H9 (cell line): ENCODE results near the gene SH3TC1. TPM values are rescaled to one million over a fixed set of nuclear protein-coding genes. Genes with fewer than 3 reads are reported as not detected.

Source experiments
- DNase-seq: peaks from one replicate; pipeline ENCODE4 v3.0.0-alpha.2; 2017
- H2AFZ ChIP-seq: one replicate; pipeline ENCODE4 v1.6.1; 2013; ENCODE audit warnings: mild to moderate bottlenecking, low read length, control low read depth, moderate library complexity
- H2AK5ac ChIP-seq: 2 replicates; pipeline ENCODE4 v1.6.1; 2013; ENCODE audit warnings: low read length, control low read depth, mixed read lengths; ENCODE audit not compliant: insufficient read length
- H2BK120ac ChIP-seq: one replicate; pipeline ENCODE4 v1.6.1; 2013; ENCODE audit warnings: low read depth, mild to moderate bottlenecking, low read length, control low read depth, inconsistent platforms; ENCODE audit not compliant: poor library complexity, severe bottlenecking
- H2BK12ac ChIP-seq: 2 replicates; pipeline ENCODE4 v1.6.1; 2013; ENCODE audit warnings: low read length, control low read depth, mixed read lengths, low read depth; ENCODE audit not compliant: insufficient read length
- H2BK15ac ChIP-seq: 2 replicates; pipeline ENCODE4 v1.6.1; 2013; ENCODE audit warnings: low read depth, low read length, control low read depth
- H2BK20ac ChIP-seq: one replicate; pipeline ENCODE4 v1.6.1; 2013; ENCODE audit warnings: low read depth, mild to moderate bottlenecking, low read length, control low read depth, inconsistent platforms; ENCODE audit not compliant: poor library complexity, severe bottlenecking
- H2BK5ac ChIP-seq: 2 replicates; pipeline ENCODE4 v1.6.1; 2013; ENCODE audit warnings: low read length, control low read depth, mixed read lengths; ENCODE audit not compliant: insufficient read length
- H3K14ac ChIP-seq: 2 replicates; pipeline ENCODE4 v1.6.1; 2013; ENCODE audit warnings: low read length, control low read depth; ENCODE audit not compliant: insufficient read depth
- H3K18ac ChIP-seq: 2 replicates; pipeline ENCODE4 v1.6.1; 2013; ENCODE audit warnings: low read depth, mild to moderate bottlenecking, mixed read lengths, low read length, control low read depth; ENCODE audit not compliant: insufficient read length
- H3K23ac ChIP-seq: 2 replicates; pipeline ENCODE4 v1.6.1; 2013; ENCODE audit warnings: low read length, control low read depth, mixed read lengths, low read depth; ENCODE audit not compliant: insufficient read length
- H3K23me2 ChIP-seq: 2 replicates; pipeline ENCODE4 v1.6.1; 2013; ENCODE audit warnings: low read depth, mild to moderate bottlenecking, mixed read lengths, low read length, control low read depth; ENCODE audit not compliant: insufficient read length, poor library complexity, severe bottlenecking
- H3K27ac ChIP-seq: 2 replicates; pipeline ENCODE4 v1.5.1; 2013; ENCODE audit warnings: low read length, control low read depth, mixed read lengths, low read depth; ENCODE audit not compliant: insufficient read length
- H3K27me3 ChIP-seq: 2 replicates; pipeline ENCODE4 v1.6.1; 2013; ENCODE audit warnings: low read length, control low read depth, inconsistent platforms; ENCODE audit not compliant: insufficient read depth
- H3K4ac ChIP-seq: 2 replicates; pipeline ENCODE4 v1.6.1; 2013; ENCODE audit warnings: low read depth, mild to moderate bottlenecking, control low read depth, inconsistent platforms, low read length, moderate library complexity
- H3K4me1 ChIP-seq: 2 replicates; pipeline ENCODE4 v1.6.1; 2013; ENCODE audit warnings: low read length, control low read depth, inconsistent platforms; ENCODE audit not compliant: insufficient read depth
- H3K4me2 ChIP-seq: 2 replicates; pipeline ENCODE4 v1.6.1; 2013; ENCODE audit warnings: low read length, control low read depth, mixed read lengths; ENCODE audit not compliant: insufficient read length, insufficient read depth
- H3K56ac ChIP-seq: 2 replicates; pipeline ENCODE4 v1.6.1; 2013; ENCODE audit warnings: low read depth, mild to moderate bottlenecking, mixed read lengths, low read length, control low read depth; ENCODE audit not compliant: insufficient read length
- H3K79me1 ChIP-seq: 2 replicates; pipeline ENCODE4 v1.6.1; 2013; ENCODE audit warnings: low read depth, mild to moderate bottlenecking, moderate library complexity, low read length, control low read depth, inconsistent platforms; ENCODE audit not compliant: insufficient read depth, poor library complexity, severe bottlenecking
- H3K79me2 ChIP-seq: 2 replicates; pipeline ENCODE4 v1.6.1; 2013; ENCODE audit warnings: low read length, control low read depth, inconsistent platforms; ENCODE audit not compliant: insufficient read depth
- H3K9ac ChIP-seq: 2 replicates; pipeline ENCODE4 v1.6.1; 2013; ENCODE audit warnings: low read length, control low read depth, mixed read lengths; ENCODE audit not compliant: insufficient read length; ENCODE audit errors: extremely low read depth
- H3K9me3 ChIP-seq: one replicate; pipeline ENCODE4 v1.6.1; 2013; ENCODE audit warnings: low read depth, low read length, inconsistent platforms; ENCODE audit not compliant: control insufficient read depth
- H3T11ph ChIP-seq: one replicate; pipeline ENCODE4 v1.6.1; 2013; ENCODE audit warnings: mild to moderate bottlenecking, low read length, control low read depth, inconsistent platforms
- H4K20me1 ChIP-seq: one replicate; pipeline ENCODE4 v1.6.1; 2013; ENCODE audit not compliant: control insufficient read depth, insufficient read length, insufficient read depth
- H4K5ac ChIP-seq: 2 replicates; pipeline ENCODE4 v1.6.1; 2013; ENCODE audit warnings: low read depth, mild to moderate bottlenecking, mixed read lengths, low read length, control low read depth; ENCODE audit not compliant: insufficient read length
- H4K8ac ChIP-seq: replicated peaks from 2 replicates; pipeline ENCODE4 v1.6.1; 2013; ENCODE audit warnings: low read length, control low read depth, mixed read lengths, low read depth; ENCODE audit not compliant: insufficient read length
- H4K91ac ChIP-seq: 2 replicates; pipeline ENCODE4 v1.6.1; 2013; ENCODE audit warnings: low read depth, mild to moderate bottlenecking, moderate library complexity, mixed read lengths, low read length, control low read depth; ENCODE audit not compliant: insufficient read length
- H3K27ac Mint-ChIP-seq, 3 experiments: 2 replicates in 2 of 3; 3 replicates in 1 of 3; pipeline ENCODE4 v1.8.0; 2020 to 2021; ENCODE audit warnings: mixed read lengths in 3 of 3, mild to moderate bottlenecking in 1 of 3, moderate library complexity in 1 of 3
- H3K27me3 Mint-ChIP-seq: 2 replicates; pipeline ENCODE4 v1.8.0; 2021; ENCODE audit warnings: low read depth, mild to moderate bottlenecking, moderate library complexity, mixed read lengths
- H3K36me3 Mint-ChIP-seq, 3 experiments: 2 replicates in 2 of 3; 3 replicates in 1 of 3; pipeline ENCODE4 v1.8.0; 2020 to 2021; ENCODE audit warnings: low read depth in 3 of 3, mixed read lengths in 3 of 3; ENCODE audit not compliant: insufficient read depth in 1 of 3
- H3K4me1 Mint-ChIP-seq, 2 experiments: 2 replicates each; pipeline ENCODE4 v1.8.0; 2020; ENCODE audit warnings: mixed read lengths in 2 of 2
- H3K4me3 Mint-ChIP-seq, 2 experiments: 2 replicates in 1 of 2; 3 replicates in 1 of 2; pipeline ENCODE4 v1.8.0; 2020 to 2021; ENCODE audit warnings: mild to moderate bottlenecking in 2 of 2, mixed read lengths in 2 of 2, moderate library complexity in 1 of 2
- H3K9me3 Mint-ChIP-seq, 2 experiments: 2 replicates in 1 of 2; 3 replicates in 1 of 2; pipeline ENCODE4 v1.8.0; 2020; ENCODE audit warnings: mild to moderate bottlenecking in 2 of 2, mixed read lengths in 2 of 2, moderate library complexity in 1 of 2
- CTCF ChIP-seq: fragments of 200-600 bp; sonication (generic); conservative IDR thresholded peaks from 3 replicates; pipeline ENCODE4 v1.8.0; 2021; ENCODE audit warnings: antibody characterized with exemption, mild to moderate bottlenecking
- WGBS: extraction: QIAGEN DNeasy Blood & Tissue Kit; methylation state at CpG from one replicate; pipeline ENCODE4 v1.1.7; 2013; ENCODE audit warnings: missing lambda C conversion rate, low lambda C conversion rate, mixed read lengths; ENCODE audit not compliant: insufficient read length; ENCODE audit errors: extremely low coverage; 5-methylcytosine and 5-hydroxymethylcytosine counted together
- total RNA-seq: library from RNA; stranded (reverse); gene quantifications from 2 replicates; pipeline ENCODE4 v1.2.1, GENCODE V29; 2021

SH3TC1 gene
- total RNA-seq, 1 experiment from 2014 or later: 0.74 TPM

DNA sequence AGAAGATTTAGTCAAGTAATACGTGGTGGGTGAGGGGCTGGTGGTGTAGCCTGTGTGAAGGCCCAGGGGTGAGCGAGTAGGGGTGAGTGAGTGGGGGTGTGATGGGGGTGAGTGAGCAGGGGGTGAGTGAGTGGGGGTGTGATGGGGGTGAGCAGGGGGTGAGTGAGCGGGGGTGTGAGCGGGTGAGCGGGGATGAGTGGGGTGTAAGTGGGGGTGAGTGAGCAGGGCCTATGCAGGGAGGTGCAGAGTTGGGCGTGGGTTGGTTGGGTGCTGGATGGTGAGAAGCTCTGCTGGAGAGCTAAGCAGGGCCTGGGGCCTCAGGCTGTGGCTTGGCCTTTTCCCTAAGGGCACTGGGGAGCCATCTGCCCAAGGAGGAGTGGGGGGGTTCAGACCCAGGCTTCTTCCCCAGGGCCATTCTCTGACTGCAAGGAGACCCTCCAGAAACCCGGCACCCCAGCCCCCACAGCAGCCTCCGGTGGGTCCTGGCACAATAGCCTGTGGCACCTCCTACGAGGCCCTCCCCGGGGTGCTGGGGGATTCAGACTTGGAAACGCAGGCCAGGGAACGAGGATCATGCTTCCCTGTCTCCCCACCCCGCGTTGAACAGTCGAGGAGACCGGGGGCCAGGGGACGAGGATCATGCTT, 30.4 kb downstream of the SH3TC1 start:
- no peaks in the 10 kb centered on the region for H3K27me3 ChIP-seq
- no peak overlapping the region for H4K91ac ChIP-seq
- no peak overlapping the region for H3K4ac ChIP-seq
- H3K27ac ChIP-seq: no peak overlapping the region
- no peak overlapping the region for H2BK12ac ChIP-seq
- no peaks in the 10 kb centered on the region for H3K9me3 ChIP-seq
- no peak overlapping the region for H2BK120ac ChIP-seq
- peaks cover 21 to 22% of the 10 kb centered on the region in 2 experiments for H3K4me1 Mint-ChIP-seq
- H3K9me3 Mint-ChIP-seq: no peaks in the 10 kb centered on the region
- no peak overlapping the region for H3K9ac ChIP-seq
- no peak overlapping the region for H3K23ac ChIP-seq
- H4K5ac ChIP-seq: no peak overlapping the region
- no peak overlapping the region for H3K18ac ChIP-seq
- H3K4me2 ChIP-seq: no peak overlapping the region
- no peak overlapping the region for H3K14ac ChIP-seq
- DNase-seq: no peak
- no peak overlapping the region for H4K8ac ChIP-seq
- no peak overlapping the region for H3T11ph ChIP-seq
- no peaks in the 10 kb centered on the region; the same call in 1 of the 2 replicates for H3K27me3 Mint-ChIP-seq
- H2BK15ac ChIP-seq: no peak overlapping the region
- no peak overlapping the region for H2AFZ ChIP-seq
- H2AK5ac ChIP-seq: no peak overlapping the region
- H3K79me1 ChIP-seq: no peaks in the 10 kb centered on the region
- no peak overlapping the region for H3K56ac ChIP-seq
- H2BK5ac ChIP-seq: no peak overlapping the region
- H3K27ac Mint-ChIP-seq: no peak overlapping the region
- H3K4me1 ChIP-seq: peaks cover 4% of the 10 kb centered on the region
- H3K79me2 ChIP-seq: no peaks in the 10 kb centered on the region
- H3K4me3 Mint-ChIP-seq: no peak overlapping the region
- H4K20me1 ChIP-seq: no peaks in the 10 kb centered on the region
- no peak overlapping the region for H2BK20ac ChIP-seq
- no peaks in the 10 kb centered on the region for H3K23me2 ChIP-seq
- H3K36me3 Mint-ChIP-seq: no peaks in the 10 kb centered on the region
- WGBS: no CpG with 5 or more reads among the region's 17 CpGs
- no peak for TF ChIP-seq CTCF
